HepG2 (cell line): ENCODE measurements around the gene CHST6. TPM values are rescaled to one million over a fixed set of nuclear protein-coding genes. Genes with fewer than 3 reads are reported as not detected.

ENCODE experiments used
- CHD2 ChIP-seq: IDR thresholded peaks from 2 replicates; pipeline ENCODE4 v1.6.1; 2011; ENCODE audit warnings: low read depth, low read length, improper control_type of control experiment
- ELF1 ChIP-seq: sonication (generic); formaldehyde crosslinking; IDR thresholded peaks from 2 replicates; pipeline ENCODE4 v1.4.0; 2020; ENCODE audit warnings: missing genetic modification reagents
- FOXK1 ChIP-seq: sonication (generic); formaldehyde crosslinking; IDR thresholded peaks from 2 replicates; pipeline ENCODE4 v1.4.0; 2020; ENCODE audit warnings: low read depth, missing genetic modification reagents, borderline replicate concordance
- HOXD1 ChIP-seq: sonication (generic); formaldehyde crosslinking; IDR thresholded peaks from 2 replicates; pipeline ENCODE4 v1.5.0; 2020; ENCODE audit warnings: missing genetic modification reagents
- NKX3-1 ChIP-seq: sonication (generic); formaldehyde crosslinking; IDR thresholded peaks from 2 replicates; pipeline ENCODE4 v1.5.0; 2020; ENCODE audit warnings: missing genetic modification reagents
- NR3C1 ChIP-seq: sonication (generic); formaldehyde crosslinking; IDR thresholded peaks from 2 replicates; pipeline ENCODE4 v1.4.0; 2020; ENCODE audit warnings: missing genetic modification reagents
- TBX3 ChIP-seq: fragments of 450-650 bp; IDR thresholded peaks from 2 replicates; pipeline ENCODE4 v1.6.1; 2017; ENCODE audit warnings: antibody characterized with exemption, mild to moderate bottlenecking, inconsistent platforms, borderline replicate concordance
- ZFYVE20 ChIP-seq: sonication (generic); formaldehyde crosslinking; IDR thresholded peaks from 2 replicates; pipeline ENCODE4 v1.8.0; 2023; ENCODE audit warnings: low read depth, mild to moderate bottlenecking, moderate library complexity, missing genetic modification reagents, borderline replicate concordance
- ZNF180 ChIP-seq: sonication (generic); formaldehyde crosslinking; IDR thresholded peaks from 2 replicates; pipeline ENCODE4 v1.4.0; 2020; ENCODE audit warnings: low read depth, missing genetic modification reagents, borderline replicate concordance
- ZNF235 ChIP-seq: sonication (generic); formaldehyde crosslinking; IDR thresholded peaks from 2 replicates; pipeline ENCODE4 v1.8.1; 2023; ENCODE audit warnings: mild to moderate bottlenecking, missing genetic modification reagents, borderline replicate concordance
- ZNF556 ChIP-seq: sonication (generic); formaldehyde crosslinking; IDR thresholded peaks from 2 replicates; pipeline ENCODE4 v1.4.0; 2020; ENCODE audit warnings: mild to moderate bottlenecking, missing genetic modification reagents, borderline replicate concordance
- ZNF773 ChIP-seq: sonication (generic); formaldehyde crosslinking; IDR thresholded peaks from 2 replicates; pipeline ENCODE4 v1.4.0; 2020; ENCODE audit warnings: missing genetic modification reagents, borderline replicate concordance
- ZNF788 ChIP-seq: sonication (generic); formaldehyde crosslinking; IDR thresholded peaks from 2 replicates; pipeline ENCODE4 v1.5.0; 2020; ENCODE audit warnings: mild to moderate bottlenecking, missing genetic modification reagents, borderline replicate concordance
- ZNF83 ChIP-seq: sonication (generic); formaldehyde crosslinking; IDR thresholded peaks from 2 replicates; pipeline ENCODE4 v1.4.0; 2020; ENCODE audit warnings: missing genetic modification reagents, mild to moderate bottlenecking, borderline replicate concordance
- polyA plus RNA-seq, 8 experiments: library from polyadenylated mRNA; depleted of rRNA in 3 of 8; stranded (reverse) in 7 of 8; unstranded in 1 of 8; fragments of >200 nt; fragmentation: Illumina TruSeq in 4 of 8; extraction: Trizol in 4 of 8; gene quantifications; 2 replicates each; pipeline versions ENCODE4 v1.2.1 to v1.2.3, GENCODE V29; 2011 to 2016; ENCODE audit warnings: low read depth in 4 of 8, missing spikeins in 1 of 8, mixed read lengths in 1 of 8; ENCODE audit not compliant: insufficient read depth in 1 of 8
- total RNA-seq, 5 experiments: library from RNA; depleted of rRNA; stranded (reverse); fragments of >200 nt; fragmentation: Illumina TruSeq; extraction: Trizol; gene quantifications; 2 replicates each; pipeline ENCODE4 v1.2.3, GENCODE V29; 2016; ENCODE audit warnings: low read depth in 1 of 5
- TF ChIP-seq, protein P1 (sequence below): sonication (generic); formaldehyde crosslinking; IDR thresholded peaks from 2 replicates; pipeline ENCODE4 v1.4.0; 2020; ENCODE audit warnings: mild to moderate bottlenecking, low read depth, missing genetic modification reagents
- TF ChIP-seq, protein P2 (sequence below): sonication (generic); formaldehyde crosslinking; IDR thresholded peaks from 2 replicates; pipeline ENCODE4 v1.4.0; 2020; ENCODE audit warnings: mild to moderate bottlenecking, missing genetic modification reagents
- TF ChIP-seq, protein P3 (sequence below): sonication (generic); formaldehyde crosslinking; IDR thresholded peaks from 2 replicates; pipeline ENCODE4 v1.4.0; 2020; ENCODE audit warnings: missing genetic modification reagents
- TF ChIP-seq, protein P4 (sequence below): sonication (generic); formaldehyde crosslinking; IDR thresholded peaks from 2 replicates; pipeline ENCODE4 v1.4.0; 2020; ENCODE audit warnings: missing genetic modification reagents, borderline replicate concordance
- TF ChIP-seq, protein P5 (sequence below): sonication (generic); formaldehyde crosslinking; IDR thresholded peaks from 2 replicates; pipeline ENCODE4 v1.9.0; 2022; ENCODE audit warnings: missing genetic modification reagents, mild to moderate bottlenecking, borderline replicate concordance

Gene CHST6
- total and polyA plus RNA-seq, 2 of the 13 experiments (the other 11 are each of a cell fraction or from before 2014, with no cell fraction given), result 0.18 to 0.91 TPM

DNA sequence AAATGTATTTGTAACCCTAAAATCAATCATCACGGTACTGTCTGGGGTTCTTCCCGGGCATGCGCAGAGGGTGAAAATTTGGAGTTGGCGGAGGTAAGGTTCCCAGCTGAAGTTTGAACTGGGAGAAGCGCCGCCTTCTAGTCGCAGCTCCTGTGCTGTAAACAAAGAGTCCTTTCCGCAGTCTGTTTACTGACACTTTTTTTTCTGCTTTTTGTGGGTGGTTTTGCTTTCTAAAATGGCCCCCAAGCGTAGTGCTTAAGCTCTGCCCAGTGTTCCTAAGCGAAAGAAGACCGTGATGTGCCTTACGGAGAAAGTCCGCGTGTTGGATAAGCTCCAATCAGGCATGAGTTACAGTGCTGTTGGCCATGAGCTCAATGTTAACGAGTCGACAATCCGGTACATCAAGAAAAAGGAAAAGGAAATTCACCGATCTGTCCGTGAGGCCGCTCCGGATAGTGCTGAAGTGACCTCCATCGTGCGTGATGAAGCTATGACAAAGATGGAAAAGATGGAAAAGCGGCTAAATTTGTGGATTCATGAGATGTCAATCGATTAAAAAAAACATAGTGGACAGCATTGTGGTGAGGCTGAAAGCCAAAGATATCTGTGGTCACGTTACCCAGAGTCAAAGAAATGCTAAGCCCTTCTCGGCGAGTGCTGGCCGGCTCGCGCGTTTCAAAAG is 61.4 kb downstream of the CHST6 start (continued):
- TF ChIP-seq, protein P1, sequence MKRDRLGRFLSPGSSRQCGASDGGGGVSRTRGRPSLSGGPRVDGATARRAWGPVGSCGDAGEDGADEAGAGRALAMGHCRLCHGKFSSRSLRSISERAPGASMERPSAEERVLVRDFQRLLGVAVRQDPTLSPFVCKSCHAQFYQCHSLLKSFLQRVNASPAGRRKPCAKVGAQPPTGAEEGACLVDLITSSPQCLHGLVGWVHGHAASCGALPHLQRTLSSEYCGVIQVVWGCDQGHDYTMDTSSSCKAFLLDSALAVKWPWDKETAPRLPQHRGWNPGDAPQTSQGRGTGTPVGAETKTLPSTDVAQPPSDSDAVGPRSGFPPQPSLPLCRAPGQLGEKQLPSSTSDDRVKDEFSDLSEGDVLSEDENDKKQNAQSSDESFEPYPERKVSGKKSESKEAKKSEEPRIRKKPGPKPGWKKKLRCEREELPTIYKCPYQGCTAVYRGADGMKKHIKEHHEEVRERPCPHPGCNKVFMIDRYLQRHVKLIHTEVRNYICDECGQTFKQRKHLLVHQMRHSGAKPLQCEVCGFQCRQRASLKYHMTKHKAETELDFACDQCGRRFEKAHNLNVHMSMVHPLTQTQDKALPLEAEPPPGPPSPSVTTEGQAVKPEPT, result no peak
- TF ChIP-seq CHD2, result 0 out of 2 replicates have a peak, but pooled peaks have one; percentile 42
- no peak for TF ChIP-seq NKX3-1
- TF ChIP-seq ZNF235, result no peak
- TF ChIP-seq ZNF556 (CRISPR knock-in tag), result peak; percentile 34; the same call in 1 of the 2 replicates
- peak; percentile 40; the same call in 1 of the 2 replicates for TF ChIP-seq ELF1
- TF ChIP-seq, protein P2, sequence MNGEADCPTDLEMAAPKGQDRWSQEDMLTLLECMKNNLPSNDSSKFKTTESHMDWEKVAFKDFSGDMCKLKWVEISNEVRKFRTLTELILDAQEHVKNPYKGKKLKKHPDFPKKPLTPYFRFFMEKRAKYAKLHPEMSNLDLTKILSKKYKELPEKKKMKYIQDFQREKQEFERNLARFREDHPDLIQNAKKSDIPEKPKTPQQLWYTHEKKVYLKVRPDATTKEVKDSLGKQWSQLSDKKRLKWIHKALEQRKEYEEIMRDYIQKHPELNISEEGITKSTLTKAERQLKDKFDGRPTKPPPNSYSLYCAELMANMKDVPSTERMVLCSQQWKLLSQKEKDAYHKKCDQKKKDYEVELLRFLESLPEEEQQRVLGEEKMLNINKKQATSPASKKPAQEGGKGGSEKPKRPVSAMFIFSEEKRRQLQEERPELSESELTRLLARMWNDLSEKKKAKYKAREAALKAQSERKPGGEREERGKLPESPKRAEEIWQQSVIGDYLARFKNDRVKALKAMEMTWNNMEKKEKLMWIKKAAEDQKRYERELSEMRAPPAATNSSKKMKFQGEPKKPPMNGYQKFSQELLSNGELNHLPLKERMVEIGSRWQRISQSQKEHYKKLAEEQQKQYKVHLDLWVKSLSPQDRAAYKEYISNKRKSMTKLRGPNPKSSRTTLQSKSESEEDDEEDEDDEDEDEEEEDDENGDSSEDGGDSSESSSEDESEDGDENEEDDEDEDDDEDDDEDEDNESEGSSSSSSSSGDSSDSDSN (CRISPR knock-in tag), result no peak
- TF ChIP-seq, protein P3, sequence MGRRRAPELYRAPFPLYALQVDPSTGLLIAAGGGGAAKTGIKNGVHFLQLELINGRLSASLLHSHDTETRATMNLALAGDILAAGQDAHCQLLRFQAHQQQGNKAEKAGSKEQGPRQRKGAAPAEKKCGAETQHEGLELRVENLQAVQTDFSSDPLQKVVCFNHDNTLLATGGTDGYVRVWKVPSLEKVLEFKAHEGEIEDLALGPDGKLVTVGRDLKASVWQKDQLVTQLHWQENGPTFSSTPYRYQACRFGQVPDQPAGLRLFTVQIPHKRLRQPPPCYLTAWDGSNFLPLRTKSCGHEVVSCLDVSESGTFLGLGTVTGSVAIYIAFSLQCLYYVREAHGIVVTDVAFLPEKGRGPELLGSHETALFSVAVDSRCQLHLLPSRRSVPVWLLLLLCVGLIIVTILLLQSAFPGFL (CRISPR knock-in tag), result no peak
- TF ChIP-seq, protein P4, sequence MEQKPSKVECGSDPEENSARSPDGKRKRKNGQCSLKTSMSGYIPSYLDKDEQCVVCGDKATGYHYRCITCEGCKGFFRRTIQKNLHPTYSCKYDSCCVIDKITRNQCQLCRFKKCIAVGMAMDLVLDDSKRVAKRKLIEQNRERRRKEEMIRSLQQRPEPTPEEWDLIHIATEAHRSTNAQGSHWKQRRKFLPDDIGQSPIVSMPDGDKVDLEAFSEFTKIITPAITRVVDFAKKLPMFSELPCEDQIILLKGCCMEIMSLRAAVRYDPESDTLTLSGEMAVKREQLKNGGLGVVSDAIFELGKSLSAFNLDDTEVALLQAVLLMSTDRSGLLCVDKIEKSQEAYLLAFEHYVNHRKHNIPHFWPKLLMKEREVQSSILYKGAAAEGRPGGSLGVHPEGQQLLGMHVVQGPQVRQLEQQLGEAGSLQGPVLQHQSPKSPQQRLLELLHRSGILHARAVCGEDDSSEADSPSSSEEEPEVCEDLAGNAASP (CRISPR knock-in tag), result 0 out of 2 replicates have a peak, but pooled peaks have one; percentile 7
- no peak for TF ChIP-seq ZFYVE20 (CRISPR knock-in tag)
- TF ChIP-seq ZNF788, result 0 out of 2 replicates have a peak, but pooled peaks have one; percentile 30
- TF ChIP-seq TBX3, result no peak
- TF ChIP-seq NR3C1, result no peak
- peak; percentile 58; the same call in 1 of the 2 replicates for TF ChIP-seq ZNF773 (CRISPR knock-in tag)
- no peak for TF ChIP-seq FOXK1 (CRISPR knock-in tag)
- no peak for TF ChIP-seq HOXD1 (CRISPR knock-in tag)
- TF ChIP-seq, protein P5, sequence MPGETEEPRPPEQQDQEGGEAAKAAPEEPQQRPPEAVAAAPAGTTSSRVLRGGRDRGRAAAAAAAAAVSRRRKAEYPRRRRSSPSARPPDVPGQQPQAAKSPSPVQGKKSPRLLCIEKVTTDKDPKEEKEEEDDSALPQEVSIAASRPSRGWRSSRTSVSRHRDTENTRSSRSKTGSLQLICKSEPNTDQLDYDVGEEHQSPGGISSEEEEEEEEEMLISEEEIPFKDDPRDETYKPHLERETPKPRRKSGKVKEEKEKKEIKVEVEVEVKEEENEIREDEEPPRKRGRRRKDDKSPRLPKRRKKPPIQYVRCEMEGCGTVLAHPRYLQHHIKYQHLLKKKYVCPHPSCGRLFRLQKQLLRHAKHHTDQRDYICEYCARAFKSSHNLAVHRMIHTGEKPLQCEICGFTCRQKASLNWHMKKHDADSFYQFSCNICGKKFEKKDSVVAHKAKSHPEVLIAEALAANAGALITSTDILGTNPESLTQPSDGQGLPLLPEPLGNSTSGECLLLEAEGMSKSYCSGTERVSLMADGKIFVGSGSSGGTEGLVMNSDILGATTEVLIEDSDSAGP (CRISPR knock-in tag), result peak; percentile 17
- TF ChIP-seq ZNF180 (CRISPR knock-in tag), result no peak
- TF ChIP-seq ZNF83, result no peak
